K562 (cell line): ENCODE data around the gene XPR1. TPM values are rescaled to one million over a fixed set of nuclear protein-coding genes. Genes with fewer than 3 reads are reported as not detected.
A peak's percentile ranks its signal among the peaks of the same experiment; 100 is the strongest.

ENCODE experiments used
- CBX8 ChIP-seq: fragments of 200-600 bp; sonication (generic); IDR thresholded peaks from 2 replicates; pipeline ENCODE4 v1.6.1; 2012; ENCODE audit warnings: borderline replicate concordance, mixed run types, low read depth, mild to moderate bottlenecking, moderate library complexity, mixed read lengths, low read length, control low read depth, inconsistent platforms; ENCODE audit not compliant: poor library complexity, severe bottlenecking; ENCODE audit errors: extremely low read depth
- ELF2 ChIP-seq: fragments of 250-450 bp; sonication (Bioruptor Pico); IDR thresholded peaks from 2 replicates; pipeline ENCODE4 v1.5.0; 2021; ENCODE audit warnings: mild to moderate bottlenecking
- MNT ChIP-seq, 2 experiments: fragments of 450-650 bp; conservative IDR thresholded peaks; 2 replicates each; pipeline ENCODE4 v1.6.1; 2017; ENCODE audit warnings: mild to moderate bottlenecking in 2 of 2, moderate library complexity in 2 of 2
- NR1H2 ChIP-seq: sonication (generic); formaldehyde crosslinking; IDR thresholded peaks from 2 replicates; pipeline ENCODE4 v1.4.0; 2020; ENCODE audit warnings: mild to moderate bottlenecking, missing genetic modification reagents
- POLR2B ChIP-seq: fragments of 450-650 bp; IDR thresholded peaks from 2 replicates; pipeline ENCODE4 v1.6.1; 2018; ENCODE audit warnings: low read depth; ENCODE audit not compliant: partially characterized antibody
- SP1 ChIP-seq: sonication (generic); formaldehyde crosslinking; IDR thresholded peaks from 2 replicates; pipeline ENCODE4 v1.8.1; 2022; ENCODE audit warnings: mild to moderate bottlenecking, missing genetic modification reagents
- TAF9B ChIP-seq: fragments of 450-650 bp; IDR thresholded peaks from 2 replicates; pipeline ENCODE4 v1.6.1; 2018; ENCODE audit warnings: mild to moderate bottlenecking; ENCODE audit not compliant: partially characterized antibody
- THRB ChIP-seq: fragments of 450-650 bp; formaldehyde crosslinking; conservative IDR thresholded peaks from 2 replicates; pipeline ENCODE4 v1.4.0; 2022; ENCODE audit warnings: mild to moderate bottlenecking, missing genetic modification characterization
- TOE1 ChIP-seq, 2 experiments: fragments of 450-650 bp in 1 of 2; sonication (generic) in 1 of 2; formaldehyde crosslinking in 1 of 2; IDR thresholded peaks; 2 replicates each; pipeline versions ENCODE4 v1.7.1 to v1.8.0; 2016 to 2022; ENCODE audit warnings: borderline replicate concordance in 2 of 2, mild to moderate bottlenecking in 2 of 2, antibody characterized with exemption in 1 of 2, inconsistent platforms in 1 of 2, low read depth in 1 of 2, missing genetic modification reagents in 1 of 2, moderate library complexity in 1 of 2
- polyA plus RNA-seq, 8 experiments: library from polyadenylated mRNA; depleted of rRNA in 4 of 8; stranded (reverse) in 5 of 8; unstranded in 3 of 8; fragments of >200 nt; fragmentation: Nextera tagmentation in 2 of 8; fragmentation: Illumina TruSeq in 1 of 8; extraction: Ambion mirVana in 2 of 8; extraction: Trizol in 1 of 8; gene quantifications; 2 replicates each; pipeline versions ENCODE4 v1.2.1 to v1.2.3, GENCODE V29; 2011 to 2014; ENCODE audit warnings: inconsistent platforms in 1 of 8, missing spikeins in 1 of 8
- total RNA-seq, 7 experiments: library from RNA; depleted of rRNA in 6 of 7; stranded (reverse); fragments of >200 nt in 6 of 7; fragmentation: Illumina TruSeq in 2 of 7; extraction: Trizol in 2 of 7; gene quantifications; 2 replicates each; pipeline versions ENCODE4 v1.2.1 to v1.2.3, GENCODE V29; 2011 to 2021; ENCODE audit warnings: low replicate concordance in 1 of 7
- TF ChIP-seq, protein P1 (sequence below), 2 experiments: fragments of 450-650 bp; formaldehyde crosslinking in 1 of 2; IDR thresholded peaks; 2 replicates each; pipeline versions ENCODE4 v1.4.0 to v1.6.1; 2014 to 2020; ENCODE audit warnings: mild to moderate bottlenecking in 2 of 2, borderline replicate concordance in 1 of 2, low read depth in 1 of 2
- TF ChIP-seq, protein P2 (sequence below): sonication (generic); formaldehyde crosslinking; IDR thresholded peaks from 2 replicates; pipeline ENCODE4 v1.8.0; 2022; ENCODE audit warnings: mild to moderate bottlenecking, missing genetic modification reagents

XPR1 gene
- total and polyA plus RNA-seq, 9 of the 15 experiments (the other 6 are each of a cell fraction or from before 2014, with no cell fraction given): 3.0 to 66.2 (median 38.6) TPM

DNA sequence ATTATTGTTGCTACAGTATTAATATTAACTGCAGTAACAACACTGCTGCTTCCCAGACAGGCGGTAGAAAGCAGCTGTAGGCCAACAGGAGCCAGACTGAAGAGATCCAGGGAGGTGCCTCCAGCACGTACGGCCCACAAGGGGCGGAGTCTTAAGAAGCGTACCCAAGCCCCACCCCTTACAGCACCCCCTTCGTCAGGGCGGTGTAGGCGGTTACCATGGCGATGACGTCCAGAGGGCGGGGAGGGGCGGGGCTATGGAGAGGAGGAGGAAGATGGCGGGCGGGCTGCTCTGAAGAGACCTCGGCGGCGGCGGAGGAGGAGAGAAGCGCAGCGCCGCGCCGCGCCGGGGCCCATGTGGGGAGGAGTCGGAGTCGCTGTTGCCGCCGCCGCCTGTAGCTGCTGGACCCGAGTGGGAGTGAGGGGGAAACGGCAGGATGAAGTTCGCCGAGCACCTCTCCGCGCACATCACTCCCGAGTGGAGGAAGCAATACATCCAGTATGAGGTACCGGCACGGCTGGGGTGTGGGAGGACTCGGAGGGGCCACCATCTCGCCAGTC, at the start of gene XPR1 (continued):
- peak; percentile 86 for TF ChIP-seq SP1 (CRISPR knock-in tag)
- TF ChIP-seq TAF9B: peak; percentile 82
- peak in 1 of 2 experiments; percentile 52; a peak in 1 of 4 replicates for TF ChIP-seq MNT (conservative IDR thresholded peaks at IDR 0.05)
- TF ChIP-seq THRB (CRISPR knock-in tag): 0 out of 2 replicates have a peak, but pooled peaks have one; percentile 6
- no peak for TF ChIP-seq CBX8
- TF ChIP-seq ELF2 (CRISPR knock-in tag): no peak
- TF ChIP-seq, protein P1, sequence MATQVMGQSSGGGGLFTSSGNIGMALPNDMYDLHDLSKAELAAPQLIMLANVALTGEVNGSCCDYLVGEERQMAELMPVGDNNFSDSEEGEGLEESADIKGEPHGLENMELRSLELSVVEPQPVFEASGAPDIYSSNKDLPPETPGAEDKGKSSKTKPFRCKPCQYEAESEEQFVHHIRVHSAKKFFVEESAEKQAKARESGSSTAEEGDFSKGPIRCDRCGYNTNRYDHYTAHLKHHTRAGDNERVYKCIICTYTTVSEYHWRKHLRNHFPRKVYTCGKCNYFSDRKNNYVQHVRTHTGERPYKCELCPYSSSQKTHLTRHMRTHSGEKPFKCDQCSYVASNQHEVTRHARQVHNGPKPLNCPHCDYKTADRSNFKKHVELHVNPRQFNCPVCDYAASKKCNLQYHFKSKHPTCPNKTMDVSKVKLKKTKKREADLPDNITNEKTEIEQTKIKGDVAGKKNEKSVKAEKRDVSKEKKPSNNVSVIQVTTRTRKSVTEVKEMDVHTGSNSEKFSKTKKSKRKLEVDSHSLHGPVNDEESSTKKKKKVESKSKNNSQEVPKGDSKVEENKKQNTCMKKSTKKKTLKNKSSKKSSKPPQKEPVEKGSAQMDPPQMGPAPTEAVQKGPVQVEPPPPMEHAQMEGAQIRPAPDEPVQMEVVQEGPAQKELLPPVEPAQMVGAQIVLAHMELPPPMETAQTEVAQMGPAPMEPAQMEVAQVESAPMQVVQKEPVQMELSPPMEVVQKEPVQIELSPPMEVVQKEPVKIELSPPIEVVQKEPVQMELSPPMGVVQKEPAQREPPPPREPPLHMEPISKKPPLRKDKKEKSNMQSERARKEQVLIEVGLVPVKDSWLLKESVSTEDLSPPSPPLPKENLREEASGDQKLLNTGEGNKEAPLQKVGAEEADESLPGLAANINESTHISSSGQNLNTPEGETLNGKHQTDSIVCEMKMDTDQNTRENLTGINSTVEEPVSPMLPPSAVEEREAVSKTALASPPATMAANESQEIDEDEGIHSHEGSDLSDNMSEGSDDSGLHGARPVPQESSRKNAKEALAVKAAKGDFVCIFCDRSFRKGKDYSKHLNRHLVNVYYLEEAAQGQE (IDR thresholded peaks at IDR 0.05; ENCODE audit: borderline replicate concordance): peak; percentile 55
- TF ChIP-seq, protein P1 (CRISPR knock-in tag; IDR thresholded peaks at IDR 0.05; ENCODE audit: low read depth): no peak; the same call in 1 of the 2 replicates
- 0 out of 2 replicates have a peak, but pooled peaks have one; percentile 30 for TF ChIP-seq NR1H2 (CRISPR knock-in tag)
- TF ChIP-seq, protein P2, sequence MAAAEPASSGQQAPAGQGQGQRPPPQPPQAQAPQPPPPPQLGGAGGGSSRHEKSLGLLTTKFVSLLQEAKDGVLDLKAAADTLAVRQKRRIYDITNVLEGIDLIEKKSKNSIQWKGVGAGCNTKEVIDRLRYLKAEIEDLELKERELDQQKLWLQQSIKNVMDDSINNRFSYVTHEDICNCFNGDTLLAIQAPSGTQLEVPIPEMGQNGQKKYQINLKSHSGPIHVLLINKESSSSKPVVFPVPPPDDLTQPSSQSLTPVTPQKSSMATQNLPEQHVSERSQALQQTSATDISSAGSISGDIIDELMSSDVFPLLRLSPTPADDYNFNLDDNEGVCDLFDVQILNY: peak; percentile 68; the same call in 1 of the 2 replicates
- peak; percentile 87 for TF ChIP-seq POLR2B
- TF ChIP-seq TOE1 (IDR thresholded peaks at IDR 0.05; ENCODE audit: borderline replicate concordance): no peak
- TF ChIP-seq TOE1 (CRISPR knock-in tag; IDR thresholded peaks at IDR 0.05; ENCODE audit: borderline replicate concordance, low read depth): 0 out of 2 replicates have a peak, but pooled peaks have one; percentile 45
